ENCODE data around the gene ARL6.

GRCh38 chr3:97744289-97744688 is 20.3 kb upstream of the ARL6 start:
- TF ChIP-seq POLR2A (IDR thresholded peaks at IDR 0.05; ENCODE audit: low read depth, low read length) = no peak
- TF ChIP-seq TAF1 (IDR thresholded peaks at IDR 0.05; ENCODE audit: low read depth, low read length) = no peak
- no peak for TF ChIP-seq SPI1 (IDR thresholded peaks at IDR 0.05; ENCODE audit: low read depth, low read length)
- TF ChIP-seq POLR2AphosphoS5 (IDR thresholded peaks at IDR 0.05; ENCODE audit: low read depth, low read length) = no peak
- TF ChIP-seq PAX5 (IDR thresholded peaks at IDR 0.05; ENCODE audit: insufficient read depth, low read length, severe bottlenecking) = no peak
- no peak for TF ChIP-seq POU2F2 (IDR thresholded peaks at IDR 0.05; ENCODE audit: low read depth, low read length)
